Measurements from ENCODE around the gene AIG1.

- no peak for TF ChIP-seq FOXM1 (IDR thresholded peaks at IDR 0.05; ENCODE audit: borderline replicate concordance)
- TF ChIP-seq PKNOX1 (IDR thresholded peaks at IDR 0.05): no peak
- no peak for TF ChIP-seq CTBP1 (IDR thresholded peaks at IDR 0.05; ENCODE audit: borderline replicate concordance)
- no peak for TF ChIP-seq LEF1 (IDR thresholded peaks at IDR 0.05; ENCODE audit: borderline replicate concordance)
- TF ChIP-seq FOXK2 (IDR thresholded peaks at IDR 0.05): no peak
- TF ChIP-seq SP1 (IDR thresholded peaks at IDR 0.05): no peak
- no peak for TF ChIP-seq SUZ12 (IDR thresholded peaks at IDR 0.05)
- TF ChIP-seq HDGF (IDR thresholded peaks at IDR 0.05; ENCODE audit: borderline replicate concordance): no peak
- no peak for TF ChIP-seq NFRKB (IDR thresholded peaks at IDR 0.05)
- no peak for TF ChIP-seq BHLHE40 (IDR thresholded peaks at IDR 0.05; ENCODE audit: borderline replicate concordance)
Observed at GRCh38 chr6:143293523-143293922, 232.8 kb downstream of the AIG1 start.
